Stimulated activated CD4-positive, alpha-beta T cell treated with anti-CD3 and anti-CD28 coated beads, Interleukin-2, amount 100 ng/mL, for 4 hours (primary cell): ENCODE results near the gene LZTR1.
"Not testable (repeated sequence)": the region's sequence is repeated elsewhere in the genome, so short reads cannot be mapped to it uniquely, and the experiment has no call there.

ENCODE experiments used
- DNase-seq: peaks from one replicate; pipeline ENCODE4 v3.0.0-alpha.2; 2020; ENCODE audit warnings: low read depth

The LZTR1 gene

GRCh38 chr22:21033895-21034294, 51.8 kb downstream of the LZTR1 start:
- DNase-seq, result no peak

DNA sequence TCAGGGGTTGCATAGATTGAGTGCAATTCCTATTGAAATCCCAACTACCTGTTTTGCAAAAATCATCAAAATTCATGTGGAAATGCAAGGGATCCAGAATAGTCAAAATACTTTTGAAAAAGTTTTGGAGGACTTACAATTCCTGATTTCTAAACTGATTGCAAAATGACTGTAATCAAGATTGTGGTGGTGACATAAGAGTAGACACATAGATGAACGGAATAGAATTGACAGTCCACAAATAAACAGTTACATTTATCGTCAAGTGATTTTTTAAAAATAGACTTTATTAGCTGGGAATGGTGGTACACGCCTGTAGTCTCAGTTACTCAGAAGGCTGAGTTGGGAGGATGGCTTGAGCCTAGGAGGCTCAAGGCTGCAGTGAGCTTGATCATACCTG, 52.9 kb downstream of the LZTR1 start:
- no peak for DNase-seq

DNA sequence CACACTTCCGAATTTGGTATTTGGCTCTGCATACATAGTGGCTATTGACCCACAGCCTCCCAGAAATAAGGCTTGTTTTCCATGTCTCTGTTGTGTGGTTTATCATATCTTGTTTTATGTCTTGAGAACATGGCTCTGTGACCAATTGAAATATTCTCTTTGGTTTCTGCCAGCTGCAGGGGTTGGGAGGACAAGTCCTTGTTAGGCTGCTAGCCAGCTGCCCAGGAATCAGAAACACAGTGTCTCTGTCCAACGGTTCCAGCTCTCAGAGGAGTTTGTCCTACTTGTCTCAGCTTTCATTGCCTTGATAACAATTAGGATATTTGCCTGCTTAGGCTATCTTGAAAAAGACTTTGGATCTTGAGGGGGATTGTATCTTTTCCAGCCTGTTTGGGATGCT, 56.3 kb downstream of the LZTR1 start:
- no peak for DNase-seq

GRCh38 chr22:21039158-21039557, 57.1 kb downstream of the LZTR1 start:
- not testable (repeated sequence) for DNase-seq

DNA sequence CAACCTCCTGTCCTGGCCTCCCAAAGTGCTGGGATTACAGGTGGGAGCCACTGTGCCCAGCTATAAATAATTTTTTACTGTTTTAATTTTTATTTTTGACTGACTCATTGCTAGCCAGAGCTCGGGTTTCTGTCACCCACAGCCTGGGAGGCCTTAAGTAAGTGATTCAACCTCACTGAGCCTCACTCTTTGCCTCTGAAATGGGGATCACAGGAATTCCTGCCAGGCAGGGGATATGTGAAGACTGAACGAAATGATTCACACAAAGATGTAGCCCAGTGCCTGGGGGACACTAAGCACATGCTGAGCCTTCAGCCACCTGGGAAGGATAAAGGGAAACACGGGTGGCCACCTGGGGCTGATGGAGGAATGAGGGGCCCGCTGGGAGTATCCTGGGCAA, 59.8 kb downstream of the LZTR1 start:
- DNase-seq, result no peak

DNA sequence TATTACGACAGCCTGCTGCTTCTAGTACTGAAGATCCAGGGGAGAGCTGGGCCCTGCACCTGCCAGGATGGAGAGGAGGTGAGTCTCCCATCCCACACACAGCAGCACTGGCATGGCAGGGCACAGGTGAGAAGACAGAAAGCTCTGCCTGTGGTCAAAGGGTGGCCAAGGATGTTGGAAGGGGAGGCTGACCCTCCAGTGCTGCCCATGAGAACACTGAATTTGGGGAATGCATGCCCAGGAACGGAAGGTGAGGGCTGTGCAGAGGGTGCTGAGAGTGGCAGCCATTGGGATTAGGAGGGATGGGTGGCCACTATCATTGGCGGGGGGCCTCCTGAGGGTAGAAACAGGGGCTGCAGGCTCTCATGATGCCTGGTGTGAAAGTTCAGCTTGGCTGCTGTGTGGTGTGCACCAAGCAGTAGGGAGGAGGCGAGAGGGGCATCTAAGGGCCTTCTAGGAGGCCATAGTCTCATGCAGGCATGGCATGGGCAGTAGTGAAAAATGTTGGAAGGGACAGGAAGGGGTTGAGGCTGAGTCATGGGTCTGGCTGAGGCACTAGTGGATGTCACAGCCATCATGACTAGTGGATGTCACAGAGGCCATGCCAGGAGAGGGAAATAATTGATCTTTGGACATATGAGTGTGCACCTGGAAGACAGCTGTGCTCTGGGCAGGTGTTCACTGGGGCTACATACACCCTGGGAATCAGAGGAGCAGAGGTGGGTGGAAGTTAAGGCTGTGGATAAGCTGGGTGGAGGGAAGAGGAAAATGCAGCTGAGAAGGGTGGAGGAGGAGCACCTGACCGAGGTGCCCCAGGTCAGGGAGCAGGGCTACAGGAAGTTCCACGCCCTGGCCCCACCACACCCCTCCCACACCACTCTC, 61.1 kb downstream of the LZTR1 start:
- no peak for DNase-seq

GRCh38 chr22:21043860-21044535, 61.9 kb downstream of the LZTR1 start:
- DNase-seq, result no peak

- DNase-seq, result no peak
Measured at GRCh38 chr22:21044931-21045584, 63.0 kb downstream of the LZTR1 start.

DNA sequence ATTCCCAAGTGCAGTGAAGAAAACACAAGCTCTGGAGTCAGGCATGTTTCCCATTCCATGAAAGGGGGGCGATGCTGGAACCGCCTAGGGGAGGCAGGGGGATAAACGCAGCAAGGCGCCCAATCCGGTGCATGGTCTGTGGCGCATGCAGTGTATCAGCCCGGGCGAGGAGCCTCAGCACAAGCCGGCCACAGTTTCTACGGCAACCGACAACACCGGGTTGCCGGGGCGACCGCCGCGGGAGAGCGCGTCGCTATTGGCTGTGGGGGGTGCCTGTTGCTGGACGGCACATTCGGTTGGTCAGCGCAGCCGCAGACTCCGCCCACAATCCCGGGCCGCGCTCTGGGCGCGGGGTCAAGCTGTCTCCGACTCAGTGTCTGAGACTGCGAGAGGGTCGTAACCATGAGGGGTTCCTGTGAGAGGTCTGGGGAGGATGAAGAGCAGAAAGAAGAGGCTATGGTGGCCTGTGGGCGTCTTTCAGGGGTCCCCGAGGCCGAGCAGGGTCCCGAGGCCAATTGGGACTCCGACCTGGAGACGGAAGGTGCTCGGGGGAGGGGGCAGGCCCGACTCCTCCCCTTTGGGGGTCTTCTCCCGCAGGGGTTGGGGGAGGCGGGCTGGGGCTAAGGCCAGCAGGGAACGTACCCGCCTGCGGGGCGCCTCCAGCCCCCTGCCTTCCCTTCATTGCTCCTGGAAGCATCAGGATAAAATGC, 63.6 kb downstream of the LZTR1 start, which contains the start of gene LRRC74B:
LRRC74B (plus strand) TSS at position 362 of the 710 bp plus-strand sequence; CDS start at position 403, 41 bp downstream.
- DNase-seq, result peak; percentile 22

GRCh38 chr22:21047035-21047661, 65.1 kb downstream of the LZTR1 start:
- no peak for DNase-seq

GRCh38 chr22:21047730-21048129, 65.6 kb downstream of the LZTR1 start:
- DNase-seq, result no peak

- DNase-seq, result not testable (repeated sequence)
Measured at GRCh38 chr22:21048448-21048847, 66.4 kb downstream of the LZTR1 start.
